HS-5 (cell line): ENCODE measurements around the gene CFAP65.

Experiments used
- DNase-seq: peaks from one replicate; pipeline ENCODE4 v3.0.0-alpha.2; 2012; ENCODE audit warnings: low read depth

The CFAP65 gene

GRCh38 chr2:218990612-218991011 is 50.7 kb downstream of the CFAP65 start:
- DNase-seq = no peak

GRCh38 chr2:218990052-218990451 is 51.3 kb downstream of the CFAP65 start:
- DNase-seq = no peak

GRCh38 chr2:218988650-218989049 is 52.7 kb downstream of the CFAP65 start:
- no peak for DNase-seq

DNA sequence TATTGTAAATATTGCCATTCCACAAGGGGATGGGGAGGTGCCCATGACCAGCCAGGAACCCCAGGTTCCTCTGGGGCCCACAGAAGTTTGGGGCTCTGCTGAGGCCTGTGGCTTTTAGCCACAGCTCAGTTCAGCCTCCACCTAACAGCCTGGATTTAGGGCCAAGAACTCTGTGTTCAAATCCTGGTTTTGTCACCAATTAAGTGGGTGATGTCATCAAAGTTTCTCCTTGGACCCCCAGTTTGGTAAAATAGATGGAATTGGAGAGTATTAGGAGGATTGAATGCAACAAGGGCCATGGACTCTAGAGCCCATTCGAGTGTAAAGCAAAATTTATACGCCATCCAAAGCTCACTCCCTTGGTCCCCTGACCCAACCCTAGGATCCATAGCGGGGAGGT is 53.2 kb downstream of the CFAP65 start:
- no peak for DNase-seq

DNA sequence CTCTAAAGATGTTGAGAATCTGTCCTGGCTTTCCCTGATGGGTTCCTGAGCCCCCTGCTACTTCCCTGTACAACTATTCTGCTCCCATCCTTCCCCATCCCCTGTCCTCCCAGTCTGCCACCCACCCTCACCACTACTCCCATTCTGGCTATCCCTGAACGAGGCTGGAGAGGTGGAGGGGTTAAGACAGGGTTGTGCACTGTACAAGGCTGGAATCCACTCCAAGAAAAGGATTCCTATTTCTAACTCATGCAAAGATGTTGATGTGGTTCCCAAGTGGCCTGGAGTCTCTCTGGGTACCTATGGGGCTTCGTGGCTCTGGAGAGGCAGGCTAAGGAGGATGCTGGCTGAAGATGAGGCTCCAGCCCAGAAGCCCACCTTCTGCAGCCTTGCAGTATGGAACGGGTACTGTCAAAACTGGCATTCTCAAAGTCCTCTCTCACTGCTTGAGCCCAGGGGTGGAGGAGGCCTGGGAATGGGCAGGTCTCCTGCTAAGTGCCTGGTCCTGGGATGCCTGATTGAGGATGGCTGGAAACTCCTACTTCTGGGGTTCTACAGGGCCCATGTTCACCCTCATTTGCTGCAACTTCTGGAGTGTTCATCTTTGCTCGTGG is 55.1 kb downstream of the CFAP65 start:
- no peak for DNase-seq

DNA sequence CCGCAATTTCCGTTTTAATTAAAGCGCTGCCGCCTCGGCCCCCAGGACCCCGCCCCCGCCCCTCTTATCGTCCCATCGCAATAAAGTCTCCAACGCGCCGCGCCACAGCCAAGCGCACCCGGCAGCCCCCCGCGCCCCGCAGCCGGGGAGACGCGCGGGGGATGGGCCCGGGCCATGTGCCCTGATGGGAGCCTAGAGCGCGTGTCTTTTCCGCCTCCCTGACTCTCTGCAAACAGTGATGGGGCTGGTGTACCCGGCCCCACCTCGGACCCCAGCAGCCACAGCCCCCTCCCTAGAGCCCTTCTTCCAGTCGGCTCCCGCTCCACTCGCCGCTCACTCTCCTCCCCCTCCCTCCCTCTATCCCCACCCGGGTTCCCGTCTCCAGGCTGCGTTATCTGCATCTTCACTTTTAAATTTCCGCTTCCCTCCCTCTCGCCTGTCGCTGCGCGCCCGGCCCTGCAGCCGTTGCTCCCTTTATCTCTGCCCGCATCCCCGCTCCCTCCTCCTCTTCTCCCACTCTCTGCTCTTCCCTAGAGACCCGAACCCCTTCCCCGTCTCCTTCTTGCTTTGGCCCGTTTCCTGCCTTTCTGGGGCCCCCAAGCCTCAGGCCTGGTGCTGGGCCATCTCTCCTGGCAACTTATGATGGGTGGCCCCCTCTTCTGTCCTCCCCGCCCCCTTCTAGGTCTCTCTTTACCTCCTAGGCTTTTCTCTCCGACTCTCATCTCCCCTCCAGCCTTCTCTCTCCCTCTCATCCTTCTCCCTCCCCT is 55.8 kb downstream of the CFAP65 start:
- DNase-seq = no peak

- DNase-seq = no peak
Measured at GRCh38 chr2:218985021-218985324, 56.3 kb downstream of the CFAP65 start, which contains the start of gene FEV. FEV (minus strand) TSS chr2:218985184; CDS start chr2:218985075, 109 bp downstream.

DNA sequence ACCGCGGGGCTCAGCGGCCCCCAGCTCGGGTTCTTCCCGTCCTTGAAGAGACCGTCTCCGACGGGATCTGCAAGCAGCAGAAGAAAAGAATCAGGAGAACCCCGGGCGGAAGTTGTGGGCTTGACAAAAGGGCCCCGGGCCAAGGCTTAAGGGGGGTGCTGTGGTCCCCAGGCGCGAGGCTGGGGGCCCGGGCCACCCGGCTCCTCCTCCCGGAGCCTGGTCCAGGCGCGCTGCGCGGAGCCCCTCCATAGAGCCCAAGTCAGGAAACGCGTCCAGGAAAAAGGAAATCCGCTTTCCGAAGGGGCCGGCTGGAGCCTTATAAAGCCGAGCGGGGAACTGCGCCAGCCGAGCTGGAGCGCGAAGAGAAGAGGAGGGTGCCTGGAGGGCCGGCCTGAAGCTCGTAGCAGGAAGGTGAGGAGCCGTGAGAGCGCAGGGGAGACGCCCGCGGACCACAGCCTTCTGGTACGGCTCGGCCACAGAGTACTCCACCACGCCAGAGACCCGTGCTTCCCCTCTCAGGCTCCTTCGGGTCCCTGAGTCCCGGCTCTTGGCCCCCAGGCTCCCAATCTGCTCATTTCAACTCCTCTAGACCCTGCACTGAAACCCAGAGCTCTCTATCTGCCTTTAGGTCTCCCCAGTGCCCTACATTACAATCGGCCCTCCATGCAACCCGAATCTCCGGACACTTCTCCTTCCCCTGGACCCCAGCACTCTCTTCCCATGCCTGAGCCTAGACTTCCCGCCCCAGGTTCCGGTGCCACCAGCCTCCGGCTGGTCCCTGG is 56.9 kb downstream of the CFAP65 start:
- no peak for DNase-seq

- DNase-seq = no peak
Measured at GRCh38 chr2:218983934-218984238, 57.4 kb downstream of the CFAP65 start.

DNA sequence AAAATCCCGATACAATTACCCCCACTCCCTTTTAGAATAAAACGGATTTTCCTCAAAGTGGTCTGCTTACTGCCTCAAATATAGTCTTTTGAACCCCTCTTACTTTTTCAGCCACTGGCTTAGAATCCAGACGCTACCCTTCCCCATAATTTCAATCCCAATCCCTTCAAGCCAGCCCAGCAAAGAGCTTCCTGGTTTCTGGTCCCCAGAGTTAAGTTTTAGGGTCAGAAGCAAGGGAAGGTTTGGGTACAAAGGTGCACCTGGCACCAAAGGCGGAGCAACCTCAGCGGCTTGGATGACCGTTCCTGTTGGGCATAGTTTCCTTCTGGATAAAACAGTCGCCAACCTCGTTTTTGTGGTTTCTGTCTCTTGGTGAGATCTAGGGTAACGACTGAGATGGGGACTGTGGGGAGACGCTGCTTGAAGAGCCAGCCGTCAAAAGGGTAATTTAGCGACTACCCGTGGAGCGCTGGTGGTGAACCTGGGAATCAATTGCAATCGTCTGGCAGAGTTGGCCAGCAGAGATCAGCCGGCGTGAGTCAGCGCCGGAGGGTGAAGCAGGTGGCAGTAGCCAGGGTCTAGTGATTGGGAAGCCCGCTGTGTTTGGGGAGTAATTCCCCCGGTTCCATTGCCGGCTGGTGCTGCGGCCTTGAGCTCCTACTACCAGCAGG is 57.9 kb downstream of the CFAP65 start:
- DNase-seq = no peak

DNA sequence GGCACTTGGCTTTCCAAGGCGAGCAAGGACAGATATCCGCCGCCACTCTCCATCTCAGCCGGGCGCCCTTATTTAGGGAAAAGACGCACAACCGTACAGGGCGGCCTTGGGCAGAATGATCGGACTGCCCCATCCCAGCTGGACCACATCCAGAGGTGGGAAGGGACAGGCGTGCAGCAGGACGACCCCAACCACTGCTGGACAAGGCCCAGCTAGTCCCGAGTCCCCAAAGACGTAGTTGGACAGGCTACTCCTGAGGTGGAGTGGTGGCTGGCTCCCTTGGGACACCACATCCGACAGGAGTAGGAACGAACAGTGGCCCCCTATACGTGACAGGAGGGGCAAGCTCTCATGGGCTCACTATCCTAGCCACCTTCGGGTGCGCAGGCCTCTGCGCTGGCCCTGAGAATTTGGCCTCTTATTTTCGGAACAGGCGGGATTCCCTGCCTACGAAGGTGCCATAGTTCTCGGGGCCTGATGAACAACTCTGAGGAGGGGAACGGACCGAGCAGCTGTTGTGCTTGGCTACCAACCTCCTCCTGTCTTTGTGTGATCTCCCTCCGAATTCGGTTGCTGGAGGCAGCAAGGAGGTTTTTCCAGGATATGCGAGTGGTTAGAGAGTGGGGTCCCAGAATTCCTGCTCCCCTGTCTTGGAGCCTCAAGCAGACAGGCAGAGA is 58.6 kb downstream of the CFAP65 start:
- DNase-seq = no peak

GRCh38 chr2:218981881-218982585 is 59.3 kb downstream of the CFAP65 start:
- no peak for DNase-seq

- no peak for DNase-seq
Measured at GRCh38 chr2:218981390-218981880, 59.9 kb downstream of the CFAP65 start.

DNA sequence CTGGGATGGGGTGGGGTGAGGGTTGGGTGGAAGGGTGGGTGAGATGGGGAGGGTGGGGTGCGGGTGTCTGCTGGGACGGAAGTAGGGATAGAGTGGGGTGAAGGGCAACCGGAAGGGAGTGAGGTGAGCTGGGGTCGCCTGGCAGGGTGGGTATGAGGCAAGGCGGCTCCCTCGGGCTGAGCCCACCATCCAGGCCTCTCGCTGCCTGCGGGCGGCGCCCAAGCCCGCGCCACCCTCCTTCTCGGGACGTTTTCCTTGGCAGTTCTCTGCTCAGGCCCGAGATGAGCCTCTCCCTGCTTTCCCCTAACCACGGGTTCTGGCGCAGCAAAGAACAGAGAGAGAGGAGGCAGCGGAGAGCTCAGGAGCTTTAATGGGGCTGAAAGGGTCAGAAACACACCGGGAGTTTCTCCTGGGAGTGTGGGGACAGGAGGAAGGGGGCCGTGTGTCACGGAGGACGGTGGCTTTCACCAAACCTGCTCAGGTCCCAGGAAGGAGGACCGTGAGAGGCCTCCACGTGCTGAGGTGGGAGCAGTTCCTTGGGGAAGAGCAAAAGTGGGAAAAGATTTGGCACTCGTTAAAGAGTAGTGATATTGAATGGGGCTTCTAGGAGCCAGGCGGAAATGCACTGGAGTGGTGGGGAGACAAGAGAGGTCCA is 60.5 kb downstream of the CFAP65 start:
- no peak for DNase-seq

DNA sequence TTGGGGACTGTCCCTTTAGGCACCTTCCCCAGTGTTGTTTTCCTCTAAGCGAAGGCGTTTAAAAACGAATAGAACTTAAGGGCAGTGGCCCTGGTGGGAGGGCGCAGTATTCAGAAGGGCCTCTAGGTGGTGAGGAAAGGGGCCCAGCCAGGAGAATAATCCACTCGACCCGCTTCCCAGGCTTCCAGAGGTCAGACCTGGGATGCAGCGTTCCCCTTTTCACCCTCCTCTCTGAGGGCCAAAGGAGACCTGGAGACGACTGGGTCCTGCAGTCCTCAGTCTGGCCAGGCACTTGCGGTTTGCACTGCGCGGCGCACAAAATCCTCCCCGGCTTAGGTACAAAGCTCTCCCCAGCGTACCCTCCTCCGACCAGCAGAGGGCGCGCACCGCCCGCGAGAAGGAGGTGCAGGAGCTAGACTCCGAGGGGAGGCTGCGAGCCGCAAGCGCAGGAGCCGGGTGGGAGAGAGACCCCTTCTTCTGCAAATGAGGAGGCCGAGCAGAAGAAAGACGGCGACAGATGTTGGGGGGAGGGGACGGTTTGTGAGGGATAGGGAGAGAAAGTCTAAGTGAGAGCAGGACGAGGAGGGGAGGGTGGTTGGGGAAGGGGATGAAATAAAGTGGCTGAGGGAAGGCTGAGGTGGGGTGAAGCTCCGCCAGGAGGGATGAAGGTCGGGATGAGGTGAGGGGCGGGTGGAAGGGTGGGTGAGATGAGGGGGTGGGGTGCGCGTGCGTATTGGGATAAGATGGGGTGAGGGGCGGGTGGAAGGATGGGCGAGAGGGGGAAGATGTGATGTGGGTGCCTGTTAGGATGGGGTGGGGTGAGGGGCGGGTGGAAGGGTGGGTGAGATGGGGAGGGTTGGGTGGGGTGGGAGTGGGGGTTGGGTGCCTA is 61.2 kb downstream of the CFAP65 start:
- DNase-seq = peak; percentile 56

- DNase-seq = no peak
Measured at GRCh38 chr2:218975060-218975777, 66.1 kb downstream of the CFAP65 start.

GRCh38 chr2:218970894-218971293 is 70.4 kb downstream of the CFAP65 start:
- DNase-seq = no peak

- peak; percentile 93 for DNase-seq
Measured at GRCh38 chr2:218964041-218964771, 77.1 kb downstream of the CFAP65 start.
